HFF-Myc (cell line): ENCODE measurements around the gene CASP10.

Experiments used
- DNase-seq: peaks from one replicate; pipeline ENCODE4 v3.0.0-alpha.2; 2011; ENCODE audit warnings: low read depth; ENCODE audit errors: extremely low read depth
- H3K4me3 ChIP-seq: replicated peaks from 2 replicates; pipeline ENCODE4 v1.5.1; 2011; ENCODE audit warnings: low read depth, mild to moderate bottlenecking, control low read depth, low read length
- CTCF ChIP-seq: IDR thresholded peaks from 2 replicates; pipeline ENCODE4 v1.5.1; 2012; ENCODE audit warnings: mild to moderate bottlenecking, low read depth, low read length, control low read depth; ENCODE audit errors: missing control alignments

CASP10 gene

GRCh38 chr2:201188449-201188848, 5.5 kb downstream of the CASP10 start:
- DNase-seq = no peak
- TF ChIP-seq CTCF = no peak

GRCh38 chr2:201191132-201191875, 8.4 kb downstream of the CASP10 start:
- TF ChIP-seq CTCF = no peak
- H3K4me3 ChIP-seq = no peak overlapping the region
- no peak for DNase-seq

More at GRCh38 chr2:201188449-201188848, 5.5 kb downstream of the CASP10 start:
- no peak overlapping the region for H3K4me3 ChIP-seq

GRCh38 chr2:201194097-201194496, 11.2 kb downstream of the CASP10 start:
- H3K4me3 ChIP-seq = no peak overlapping the region
- no peak for TF ChIP-seq CTCF
- DNase-seq = no peak

- no peak overlapping the region for H3K4me3 ChIP-seq
- no peak for TF ChIP-seq CTCF
- no peak for DNase-seq
Measured at GRCh38 chr2:201195331-201195730, 12.4 kb downstream of the CASP10 start.

DNA sequence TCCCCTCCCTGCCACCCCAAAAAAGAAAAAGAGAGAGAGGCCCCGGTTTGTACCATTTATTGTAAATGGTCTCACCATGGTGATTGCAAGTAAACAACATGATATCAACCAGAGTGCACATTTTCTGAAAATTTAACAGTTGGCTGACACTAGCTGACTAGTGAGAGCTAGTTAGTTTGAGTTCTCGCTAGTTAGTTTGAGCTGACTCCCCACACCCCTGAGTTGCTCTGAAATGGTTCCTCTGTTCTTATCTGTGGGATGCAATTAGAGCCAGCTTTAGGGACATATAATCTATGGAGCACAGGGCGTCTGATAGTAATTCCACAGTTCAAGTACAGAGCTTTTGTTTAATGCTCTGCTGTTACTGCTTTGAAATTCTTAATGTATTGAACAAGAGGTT, 13.1 kb downstream of the CASP10 start:
- DNase-seq = no peak
- no peak overlapping the region for H3K4me3 ChIP-seq
- TF ChIP-seq CTCF = no peak

DNA sequence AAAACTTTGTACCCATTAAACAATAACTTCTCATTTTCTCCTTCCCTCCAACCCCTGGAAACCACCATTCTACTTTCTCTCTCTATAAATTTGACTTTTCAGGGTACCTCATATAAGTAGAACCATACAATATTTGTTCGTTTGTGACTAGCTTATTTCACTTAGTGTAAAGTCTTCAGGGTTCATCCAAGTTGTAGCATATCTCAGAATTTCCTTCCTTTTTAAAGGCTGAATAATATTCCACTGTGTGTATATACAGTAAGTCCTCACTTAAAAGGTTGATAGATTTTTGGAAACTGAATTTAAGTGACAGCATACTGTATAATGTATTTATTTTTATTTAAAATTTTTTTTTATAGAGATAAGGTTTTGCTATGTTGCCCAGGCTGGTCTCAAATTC, 13.9 kb downstream of the CASP10 start:
- H3K4me3 ChIP-seq = no peak overlapping the region
- TF ChIP-seq CTCF = no peak
- no peak for DNase-seq

- H3K4me3 ChIP-seq = no peak overlapping the region
- no peak for DNase-seq
- no peak for TF ChIP-seq CTCF
Measured at GRCh38 chr2:201197781-201198180, 14.8 kb downstream of the CASP10 start.
